GM23338 (cell line): ENCODE data around the gene IGF2BP3. TPM values are rescaled to one million over a fixed set of nuclear protein-coding genes. Genes with fewer than 3 reads are reported as not detected.
"Not testable (repeated sequence)": the region's sequence is repeated elsewhere in the genome, so short reads cannot be mapped to it uniquely, and the experiment has no call there.

Experiments used
- ATAC-seq: fragments of 200-7000 bp; cut with Tn5 transposase; 3 replicates; pipeline ENCODE4 v1.9.1; 2020
- DNase-seq: peaks from one replicate; pipeline ENCODE4 v3.0.0-alpha.2; 2015; ENCODE audit warnings: low spot score
- H2AFZ ChIP-seq: fragments of 200-600 bp; sonication (generic); 2 replicates; pipeline ENCODE4 v1.8.0; 2016; ENCODE audit warnings: antibody characterized with exemption, mild to moderate bottlenecking, moderate library complexity
- H3F3A ChIP-seq: fragments of 200-600 bp; sonication (generic); replicated peaks from 2 replicates; pipeline ENCODE4 v1.8.0; 2017; ENCODE audit warnings: antibody characterized with exemption, mixed run types, low read depth
- H3K27ac ChIP-seq: fragments of 200-600 bp; sonication (generic); 2 replicates; pipeline ENCODE4 v1.6.1; 2016; ENCODE audit warnings: low read depth
- H3K27me3 ChIP-seq: fragments of 200-600 bp; sonication (generic); 2 replicates; pipeline ENCODE4 v1.8.0; 2016; ENCODE audit warnings: mild to moderate bottlenecking, mixed run types, moderate library complexity; ENCODE audit not compliant: insufficient read depth
- H3K36me3 ChIP-seq: fragments of 200-600 bp; sonication (generic); 2 replicates; pipeline ENCODE4 v1.8.0; 2016; ENCODE audit warnings: mild to moderate bottlenecking; ENCODE audit not compliant: insufficient read depth
- H3K4me1 ChIP-seq: fragments of 200-600 bp; sonication (generic); 2 replicates; pipeline ENCODE4 v1.8.0; 2016; ENCODE audit warnings: mild to moderate bottlenecking, moderate library complexity; ENCODE audit not compliant: insufficient read depth
- H3K4me2 ChIP-seq: fragments of 200-600 bp; sonication (generic); 2 replicates; pipeline ENCODE4 v1.7.1; 2017; ENCODE audit warnings: mixed run types
- H3K4me3 ChIP-seq: fragments of 200-600 bp; sonication (generic); 2 replicates; pipeline ENCODE4 v1.6.1; 2016; ENCODE audit warnings: mixed run types
- H3K79me2 ChIP-seq: fragments of 200-600 bp; sonication (generic); replicated peaks from 2 replicates; pipeline ENCODE4 v1.8.0; 2017; ENCODE audit warnings: mild to moderate bottlenecking; ENCODE audit not compliant: insufficient read depth
- H3K9me2 ChIP-seq: fragments of 200-600 bp; sonication (generic); 2 replicates; pipeline ENCODE4 v1.8.0; 2017; ENCODE audit not compliant: insufficient read depth
- H4K20me1 ChIP-seq: fragments of 200-600 bp; sonication (generic); replicated peaks from 2 replicates; pipeline ENCODE4 v1.8.0; 2017; ENCODE audit warnings: mild to moderate bottlenecking; ENCODE audit not compliant: insufficient read depth
- H3K27ac Mint-ChIP-seq: 2 replicates; pipeline ENCODE4 v1.8.0; 2020; ENCODE audit warnings: inconsistent platforms, mild to moderate bottlenecking, moderate library complexity, mixed read lengths
- H3K27me3 Mint-ChIP-seq: 3 replicates; pipeline ENCODE4 v1.8.0; 2022; ENCODE audit warnings: low read depth, mild to moderate bottlenecking, moderate library complexity, mixed read lengths, inconsistent platforms; ENCODE audit not compliant: insufficient read depth, poor library complexity
- H3K36me3 Mint-ChIP-seq: 3 replicates; pipeline ENCODE4 v1.8.0; 2021; ENCODE audit warnings: low read depth, mild to moderate bottlenecking, inconsistent platforms, moderate library complexity, mixed read lengths
- H3K4me1 Mint-ChIP-seq: 3 replicates; pipeline ENCODE4 v1.8.0; 2020; ENCODE audit warnings: mild to moderate bottlenecking, inconsistent platforms, mixed read lengths
- H3K4me3 Mint-ChIP-seq: 3 replicates; pipeline ENCODE4 v1.8.0; 2021; ENCODE audit warnings: moderate library complexity, mild to moderate bottlenecking, inconsistent platforms, mixed read lengths
- H3K9me3 Mint-ChIP-seq: 3 replicates; pipeline ENCODE4 v1.8.0; 2020; ENCODE audit warnings: moderate library complexity, mild to moderate bottlenecking, inconsistent platforms, mixed read lengths
- CREB1 ChIP-seq: fragments of 250-450 bp; sonication (Bioruptor Pico); IDR thresholded peaks from 2 replicates; pipeline ENCODE4 v1.5.0; 2020; ENCODE audit warnings: low read depth, mild to moderate bottlenecking, moderate library complexity
- CTCF ChIP-seq, 2 experiments: fragments of 200-600 bp in 1 of 2; sonication (generic) in 1 of 2; conservative IDR thresholded peaks; 2 replicates each; pipeline versions ENCODE4 v1.5.1 to v1.6.1; 2016 to 2017; ENCODE audit warnings: antibody characterized with exemption in 2 of 2, low read depth in 2 of 2, mild to moderate bottlenecking in 2 of 2, moderate library complexity in 1 of 2
- ETS1 ChIP-seq: IDR thresholded peaks from 2 replicates; pipeline ENCODE4 v1.6.1; 2016; ENCODE audit warnings: antibody characterized with exemption
- EZH2 ChIP-seq: fragments of 200-600 bp; sonication (generic); IDR thresholded peaks from one replicate; pipeline ENCODE4 v1.8.0; 2017; ENCODE audit warnings: antibody characterized with exemption, mild to moderate bottlenecking, low read depth; ENCODE audit not compliant: unreplicated experiment
- EZH2phosphoT487 ChIP-seq: fragments of 200-600 bp; sonication (generic); IDR thresholded peaks from one replicate; pipeline ENCODE4 v1.8.1; 2018; ENCODE audit warnings: antibody characterized with exemption; ENCODE audit not compliant: unreplicated experiment
- NANOG ChIP-seq: IDR thresholded peaks from 2 replicates; pipeline ENCODE4 v1.6.1; 2016; ENCODE audit warnings: antibody characterized with exemption, borderline replicate concordance
- POLR2AphosphoS5 ChIP-seq: IDR thresholded peaks from 2 replicates; pipeline ENCODE4 v1.6.1; 2016; ENCODE audit warnings: antibody characterized with exemption, low read depth
- REST ChIP-seq: IDR thresholded peaks from one replicate; pipeline ENCODE4 v1.6.1; 2018; ENCODE audit warnings: antibody characterized with exemption; ENCODE audit not compliant: unreplicated experiment
- ZNF331 ChIP-seq: fragments of 250-450 bp; sonication (Bioruptor Pico); IDR thresholded peaks from 2 replicates; pipeline ENCODE4 v1.5.0; 2020; ENCODE audit warnings: low read depth, mild to moderate bottlenecking, moderate library complexity
- ZNF462 ChIP-seq: fragments of 250-450 bp; sonication (Bioruptor Pico); IDR thresholded peaks from 2 replicates; pipeline ENCODE4 v1.5.0; 2020; ENCODE audit warnings: mild to moderate bottlenecking, moderate library complexity
- polyA plus RNA-seq: library from polyadenylated mRNA; unstranded; fragments of >200 nt; fragmentation: Nextera tagmentation; extraction: Ambion mirVana; gene quantifications from 2 replicates; pipeline ENCODE4 v1.2.1, GENCODE V29; 2016
- total RNA-seq: library from RNA; depleted of rRNA; stranded (reverse); fragments of >200 nt; shearing (Covaris generic); gene quantifications from 2 replicates; pipeline ENCODE4 v1.2.3, GENCODE V29; 2014

Gene IGF2BP3
- total and polyA plus RNA-seq, 2 experiments from 2014 or later = 52.0 to 183 TPM

GRCh38 chr7:23398090-23398489, 72.2 kb downstream of the IGF2BP3 start:
- not testable (repeated sequence) for H3K9me3 Mint-ChIP-seq, H3K27me3 ChIP-seq, H3K4me1 ChIP-seq, H3K27ac ChIP-seq, H3K4me3 ChIP-seq, H3K4me1 Mint-ChIP-seq, H3K4me2 ChIP-seq, H2AFZ ChIP-seq, H3K27ac Mint-ChIP-seq, H3K27me3 Mint-ChIP-seq, H3K9me2 ChIP-seq, H3K4me3 Mint-ChIP-seq, DNase-seq, ATAC-seq
- Histone ChIP-seq H3F3A (peaks cover 16% of the 10 kb centered on the region; the same call in 1 of the 2 replicates), H4K20me1 (peaks cover 68% of the 10 kb centered on the region), H3K79me2 (peaks cover 100% of the 10 kb centered on the region), H3K36me3 (peaks cover 11% of the 10 kb centered on the region)
- peaks cover 65% of the 10 kb centered on the region for H3K36me3 Mint-ChIP-seq

GRCh38 chr7:23397241-23397640, 73.0 kb downstream of the IGF2BP3 start:
- no peaks in the 10 kb centered on the region for H3K27me3 ChIP-seq
- Mint-ChIP-seq H3K9me3 (no peaks in the 10 kb centered on the region), H3K27me3 (peaks cover 2% of the 10 kb centered on the region), H3K36me3 (peaks cover 65% of the 10 kb centered on the region), H3K4me1 (peaks cover 6% of the 10 kb centered on the region; the same call in 2 of the 3 replicates), H3K27ac (no peak overlapping the region), H3K4me3 (no peak overlapping the region)
- H3K4me1 ChIP-seq = no peaks in the 10 kb centered on the region
- ATAC-seq (peak; percentile 38), DNase-seq (no peak)
- no peak overlapping the region for H3K27ac ChIP-seq
- peaks cover 99% of the 10 kb centered on the region for H3K79me2 ChIP-seq
- H3K36me3 ChIP-seq = peaks cover 11% of the 10 kb centered on the region
- H3K4me3 ChIP-seq = no peak overlapping the region
- H3K4me2 ChIP-seq = no peak overlapping the region
- peaks cover 17% of the 10 kb centered on the region; the same call in 1 of the 2 replicates for H3F3A ChIP-seq
- H2AFZ ChIP-seq = no peak overlapping the region
- peaks cover 67% of the 10 kb centered on the region for H4K20me1 ChIP-seq
- no peaks in the 10 kb centered on the region for H3K9me2 ChIP-seq
- TF ChIP-seq CREB1 (CRISPR knock-in tag) (no peak), CTCF (conservative IDR thresholded peaks at IDR 0.05; ENCODE audit: low read depth in 2 of 2) (no peak), NANOG (no peak), ZNF462 (no peak), EZH2 (no peak), ZNF331 (CRISPR knock-in tag) (no peak), POLR2AphosphoS5 (no peak), ETS1 (no peak), EZH2phosphoT487 (no peak), REST (no peak)
